HepG2 (cell line): ENCODE measurements around the gene GPR179. TPM values are rescaled to one million over a fixed set of nuclear protein-coding genes. Genes with fewer than 3 reads are reported as not detected.

Experiments used
- ARID4A ChIP-seq: sonication (generic); formaldehyde crosslinking; IDR thresholded peaks from 2 replicates; pipeline ENCODE4 v1.5.0; 2020; ENCODE audit warnings: mild to moderate bottlenecking, missing genetic modification reagents, borderline replicate concordance
- CBFB ChIP-seq: sonication (generic); formaldehyde crosslinking; IDR thresholded peaks from 2 replicates; pipeline ENCODE4 v1.4.0; 2020; ENCODE audit warnings: missing genetic modification reagents
- GABPB1 ChIP-seq: IDR thresholded peaks from 2 replicates; pipeline ENCODE4 v1.6.1; 2016; ENCODE audit warnings: mild to moderate bottlenecking, missing genetic modification reagents, moderate library complexity, missing compliant biosample characterization
- HDAC1 ChIP-seq: sonication (generic); formaldehyde crosslinking; IDR thresholded peaks from 2 replicates; pipeline ENCODE4 v1.5.1; 2020; ENCODE audit warnings: mild to moderate bottlenecking, missing genetic modification reagents
- HNRNPL ChIP-seq: fragments of 200-400 bp; formaldehyde crosslinking; IDR thresholded peaks from 2 replicates; pipeline ENCODE4 v1.6.1; 2017; ENCODE audit warnings: mild to moderate bottlenecking, low read depth, low read length
- MAFG ChIP-seq: sonication (generic); formaldehyde crosslinking; IDR thresholded peaks from 2 replicates; pipeline ENCODE4 v1.5.1; 2020; ENCODE audit warnings: mild to moderate bottlenecking, missing genetic modification reagents
- NFYC ChIP-seq: IDR thresholded peaks from 2 replicates; pipeline ENCODE4 v1.6.1; 2016; ENCODE audit warnings: missing genetic modification reagents, missing compliant biosample characterization
- SAFB2 ChIP-seq: sonication (generic); formaldehyde crosslinking; IDR thresholded peaks from 2 replicates; pipeline ENCODE4 v1.5.1; 2020; ENCODE audit warnings: missing genetic modification reagents, low read depth, mild to moderate bottlenecking, borderline replicate concordance
- SOX6 ChIP-seq, 2 experiments: fragments of 450-650 bp in 1 of 2; sonication (generic) in 1 of 2; formaldehyde crosslinking in 1 of 2; IDR thresholded peaks; 2 replicates each; pipeline versions ENCODE4 v1.4.0 to v1.6.1; 2017 to 2020; ENCODE audit warnings: antibody characterized with exemption in 1 of 2, mild to moderate bottlenecking in 1 of 2, missing genetic modification reagents in 1 of 2
- THAP11 ChIP-seq: IDR thresholded peaks from 2 replicates; pipeline ENCODE4 v1.6.1; 2016; ENCODE audit warnings: missing biosample characterization, missing genetic modification reagents
- UBTF ChIP-seq: sonication (generic); formaldehyde crosslinking; IDR thresholded peaks from 2 replicates; pipeline ENCODE4 v1.4.0; 2020; ENCODE audit warnings: mild to moderate bottlenecking, missing genetic modification reagents
- ZKSCAN5 ChIP-seq: sonication (generic); formaldehyde crosslinking; IDR thresholded peaks from 2 replicates; pipeline ENCODE4 v1.5.1; 2020; ENCODE audit warnings: mild to moderate bottlenecking, missing genetic modification reagents
- ZNF383 ChIP-seq: sonication (generic); formaldehyde crosslinking; IDR thresholded peaks from 2 replicates; pipeline ENCODE4 v1.4.0; 2020; ENCODE audit warnings: missing genetic modification reagents, mild to moderate bottlenecking, borderline replicate concordance
- ZNF446 ChIP-seq: sonication (generic); formaldehyde crosslinking; IDR thresholded peaks from 2 replicates; pipeline ENCODE4 v1.5.0; 2020; ENCODE audit warnings: mild to moderate bottlenecking, missing genetic modification reagents
- ZNF512B ChIP-seq: sonication (generic); formaldehyde crosslinking; IDR thresholded peaks from 2 replicates; pipeline ENCODE4 v1.5.1; 2020; ENCODE audit warnings: missing genetic modification reagents, mild to moderate bottlenecking, borderline replicate concordance
- ZNF562 ChIP-seq: sonication (generic); formaldehyde crosslinking; IDR thresholded peaks from 2 replicates; pipeline ENCODE4 v1.8.0; 2022; ENCODE audit warnings: missing genetic modification reagents, borderline replicate concordance
- ZNF564 ChIP-seq: sonication (generic); formaldehyde crosslinking; IDR thresholded peaks from 2 replicates; pipeline ENCODE4 v1.8.1; 2023; ENCODE audit warnings: mild to moderate bottlenecking, missing genetic modification reagents
- ZNF792 ChIP-seq: IDR thresholded peaks from 2 replicates; pipeline ENCODE4 v1.6.1; 2016
- ZSCAN21 ChIP-seq: sonication (generic); formaldehyde crosslinking; IDR thresholded peaks from 2 replicates; pipeline ENCODE4 v1.8.0; 2022; ENCODE audit warnings: mild to moderate bottlenecking, missing genetic modification reagents, moderate library complexity, borderline replicate concordance
- polyA plus RNA-seq, 8 experiments: library from polyadenylated mRNA; depleted of rRNA in 3 of 8; stranded (reverse) in 7 of 8; unstranded in 1 of 8; fragments of >200 nt; fragmentation: Illumina TruSeq in 4 of 8; extraction: Trizol in 4 of 8; gene quantifications; 2 replicates each; pipeline versions ENCODE4 v1.2.1 to v1.2.3, GENCODE V29; 2011 to 2016; ENCODE audit warnings: low read depth in 4 of 8, missing spikeins in 1 of 8, mixed read lengths in 1 of 8; ENCODE audit not compliant: insufficient read depth in 1 of 8
- total RNA-seq, 5 experiments: library from RNA; depleted of rRNA; stranded (reverse); fragments of >200 nt; fragmentation: Illumina TruSeq; extraction: Trizol; gene quantifications; 2 replicates each; pipeline ENCODE4 v1.2.3, GENCODE V29; 2016; ENCODE audit warnings: low read depth in 1 of 5

GPR179 gene
- total and polyA plus RNA-seq, 2 of the 13 experiments (the other 11 are each of a cell fraction or from before 2014, with no cell fraction given), result 0.03 TPM; not detected in 1

- 0 out of 2 replicates have a peak, but pooled peaks have one; percentile 56 for TF ChIP-seq ZNF512B (CRISPR knock-in tag)
- TF ChIP-seq ZNF792 (CRISPR knock-in tag), result peak; percentile 46; the same call in 1 of the 2 replicates
- peak; percentile 45; the same call in 1 of the 2 replicates for TF ChIP-seq HDAC1 (CRISPR knock-in tag)
- TF ChIP-seq ZNF383 (CRISPR knock-in tag), result peak; percentile 72; the same call in 1 of the 2 replicates
- no peak for TF ChIP-seq ZNF562
- TF ChIP-seq ARID4A (CRISPR knock-in tag), result peak; percentile 49
- TF ChIP-seq GABPB1 (CRISPR knock-in tag), result peak; percentile 53
- 0 out of 2 replicates have a peak, but pooled peaks have one; percentile 48 for TF ChIP-seq CBFB
- TF ChIP-seq SOX6 (IDR thresholded peaks at IDR 0.05), result no peak
- 0 out of 2 replicates have a peak, but pooled peaks have one; percentile 9 for TF ChIP-seq SOX6 (CRISPR knock-in tag; IDR thresholded peaks at IDR 0.05)
- 0 out of 2 replicates have a peak, but pooled peaks have one; percentile 25 for TF ChIP-seq HNRNPL
- no peak for TF ChIP-seq NFYC (CRISPR knock-in tag)
- TF ChIP-seq UBTF (CRISPR knock-in tag), result peak; percentile 58
- TF ChIP-seq SAFB2 (CRISPR knock-in tag), result peak; percentile 26; the same call in 1 of the 2 replicates
- no peak; the same call in 1 of the 2 replicates for TF ChIP-seq THAP11 (CRISPR knock-in tag)
- no peak for TF ChIP-seq MAFG (CRISPR knock-in tag)
- peak; percentile 84; the same call in 1 of the 2 replicates for TF ChIP-seq ZNF564 (CRISPR knock-in tag)
- TF ChIP-seq ZKSCAN5 (CRISPR knock-in tag), result peak; percentile 76
- TF ChIP-seq ZSCAN21 (CRISPR knock-in tag), result 0 out of 2 replicates have a peak, but pooled peaks have one; percentile 7
- TF ChIP-seq ZNF446 (CRISPR knock-in tag), result peak; percentile 88
Measured at GRCh38 chr17:38352245-38353085, 8.7 kb upstream of the GPR179 start (continued).
